Urinary bladder (tissue), 4 donors: ENCODE results near the gene PNPLA7. TPM values are rescaled to one million over a fixed set of nuclear protein-coding genes. Genes with fewer than 3 reads are reported as not detected.
"Not testable (repeated sequence)": the region's sequence is repeated elsewhere in the genome, so short reads cannot be mapped to it uniquely, and the experiment has no call there.

Experiments
- DNase-seq: peaks from one replicate; pipeline ENCODE4 v3.0.0-alpha.2; 2015; ENCODE audit errors: extremely low spot score
- H3K27ac ChIP-seq: one replicate; pipeline ENCODE4 v1.5.1; 2013; ENCODE audit warnings: low read depth, mild to moderate bottlenecking, moderate library complexity
- H3K36me3 ChIP-seq: one replicate; pipeline ENCODE4 v1.6.1; 2013; ENCODE audit warnings: mild to moderate bottlenecking, moderate library complexity; ENCODE audit not compliant: insufficient read depth
- H3K4me1 ChIP-seq: one replicate; pipeline ENCODE4 v1.6.1; 2013; ENCODE audit warnings: mild to moderate bottlenecking, moderate library complexity; ENCODE audit not compliant: insufficient read depth
- H3K4me3 ChIP-seq: one replicate; pipeline ENCODE4 v1.5.1; 2013; ENCODE audit warnings: low read depth, low read length
- WGBS: extraction: QIAGEN DNeasy Blood & Tissue Kit; methylation state at CpG from one replicate; pipeline ENCODE4 v1.1.7; 2013; 5-methylcytosine and 5-hydroxymethylcytosine counted together
- polyA plus RNA-seq: library from polyadenylated mRNA; stranded (reverse); fragments of 200-250 nt; gene quantifications from one replicate; pipeline ENCODE4 v1.2.3, GENCODE V29; 2013
- total RNA-seq: library from RNA; depleted of rRNA; stranded (reverse); fragments of >200 nt; gene quantifications from one replicate; pipeline ENCODE4 v1.2.3, GENCODE V29; 2014
- donor health status: healthy with polysubstance abuse.
- donor health status: healthy.

PNPLA7 gene
- total and polyA plus RNA-seq, 2 donors: 1.1 to 6.4 TPM

DNA sequence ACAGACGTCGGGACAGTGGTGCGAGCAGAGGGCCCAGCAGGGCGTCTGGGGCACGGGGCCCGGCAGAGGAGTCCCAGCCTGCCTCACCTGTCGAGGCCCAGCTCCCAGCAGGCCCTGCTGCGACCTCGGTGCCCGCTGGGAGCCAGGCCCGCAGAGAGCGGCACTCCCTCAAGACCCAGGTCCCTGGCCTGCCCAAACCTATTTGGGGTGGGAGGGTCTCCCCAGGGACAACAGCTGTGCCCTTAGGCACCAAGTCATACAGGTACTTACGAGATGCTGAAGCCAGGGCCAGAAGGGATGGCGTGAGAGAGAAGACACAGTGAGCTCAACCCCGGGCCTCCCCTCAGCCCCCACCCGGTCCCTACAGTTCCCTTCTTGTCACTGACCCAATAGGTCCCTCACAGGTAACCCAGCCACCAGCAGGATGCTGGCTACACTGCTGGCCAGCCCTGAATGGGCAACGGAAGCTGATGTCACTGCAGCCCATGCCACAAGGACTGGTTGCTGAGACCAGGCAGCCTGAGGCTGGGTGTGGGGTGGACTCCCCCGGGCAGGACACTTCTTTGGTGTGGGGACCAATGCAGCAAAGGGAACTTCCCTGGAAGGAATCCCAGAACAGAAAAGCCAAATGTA is 94.7 kb downstream of the PNPLA7 start:
- no peak overlapping the region for H3K4me3 ChIP-seq
- no peak for DNase-seq
- H3K4me1 ChIP-seq: no peaks in the 10 kb centered on the region
- H3K27ac ChIP-seq: no peak overlapping the region
- H3K36me3 ChIP-seq: no peaks in the 10 kb centered on the region
- 91% methylated on average over 18 of the region's 18 CpGs for WGBS

DNA sequence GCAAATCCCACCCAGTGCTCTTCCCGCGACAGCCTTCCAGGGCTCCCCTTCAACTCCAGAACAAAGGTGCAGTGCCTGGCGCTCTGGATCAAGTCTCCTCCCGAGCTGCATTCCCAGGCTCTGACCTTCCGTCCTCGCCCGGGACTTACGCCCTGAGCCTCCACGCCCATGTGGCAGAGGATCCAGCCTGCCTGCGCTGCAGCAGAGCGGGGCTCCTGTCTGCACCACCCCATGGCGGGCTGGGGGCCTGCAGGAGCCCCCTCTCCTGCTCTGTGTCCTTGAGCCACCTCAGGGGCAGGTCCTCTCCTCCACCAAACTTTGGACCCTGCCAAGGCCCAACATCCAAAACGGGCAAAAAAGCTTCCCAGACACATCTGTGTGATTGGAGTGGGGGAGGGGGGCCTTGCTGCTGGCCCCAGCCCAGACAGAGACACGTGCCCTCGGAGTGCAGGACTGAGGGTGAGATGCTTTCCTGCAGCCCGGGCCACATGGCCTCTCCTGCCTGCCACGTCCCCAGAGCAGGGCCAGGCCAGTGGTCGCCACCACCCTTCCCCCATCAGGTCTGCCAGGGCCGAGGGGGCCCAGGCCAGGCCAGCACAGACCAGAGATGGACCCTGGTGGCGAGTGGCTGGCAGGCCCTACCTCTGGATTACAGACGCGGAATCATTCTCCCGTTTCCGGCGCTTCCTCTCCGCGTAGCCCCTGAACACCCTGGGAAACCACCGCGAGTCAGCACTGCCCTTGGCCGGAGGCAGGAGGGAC is 95.4 kb downstream of the PNPLA7 start:
- no peaks in the 10 kb centered on the region for H3K36me3 ChIP-seq
- WGBS: 64% methylated on average over 30 of the region's 30 CpGs
- DNase-seq: no peak
- no peak overlapping the region for H3K27ac ChIP-seq
- H3K4me3 ChIP-seq: no peak overlapping the region
- H3K4me1 ChIP-seq: no peaks in the 10 kb centered on the region

DNA sequence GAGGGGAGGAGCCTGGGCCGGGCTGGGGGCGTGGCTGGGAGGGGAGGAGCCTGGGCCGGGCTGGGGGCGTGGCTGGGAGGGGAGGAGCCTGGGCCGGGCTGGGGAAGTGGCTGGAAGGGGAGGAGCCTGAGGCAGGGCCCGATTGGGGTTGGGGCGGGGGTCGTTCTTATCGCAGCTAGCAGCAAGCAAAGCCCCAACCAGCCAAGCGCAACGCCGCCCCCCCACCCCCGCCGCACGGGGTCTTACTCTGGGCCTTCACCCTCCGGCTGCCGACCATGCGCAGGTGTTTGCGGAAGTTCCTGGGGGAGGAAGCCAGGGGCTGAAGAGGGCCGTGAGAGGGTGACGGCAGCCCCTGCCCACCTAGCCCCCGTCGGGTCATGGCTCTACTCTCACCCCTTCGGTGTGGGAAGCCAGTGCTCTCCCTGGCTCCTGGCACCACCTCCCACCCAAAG is 96.0 kb downstream of the PNPLA7 start:
- Histone ChIP-seq H3K36me3 (no peaks in the 10 kb centered on the region), H3K4me1 (no peaks in the 10 kb centered on the region), H3K27ac (no peak overlapping the region), H3K4me3 (peak overlapping the region; percentile 24)
- DNase-seq: no peak
- 27% methylated on average over 22 of the region's 24 CpGs for WGBS

DNA sequence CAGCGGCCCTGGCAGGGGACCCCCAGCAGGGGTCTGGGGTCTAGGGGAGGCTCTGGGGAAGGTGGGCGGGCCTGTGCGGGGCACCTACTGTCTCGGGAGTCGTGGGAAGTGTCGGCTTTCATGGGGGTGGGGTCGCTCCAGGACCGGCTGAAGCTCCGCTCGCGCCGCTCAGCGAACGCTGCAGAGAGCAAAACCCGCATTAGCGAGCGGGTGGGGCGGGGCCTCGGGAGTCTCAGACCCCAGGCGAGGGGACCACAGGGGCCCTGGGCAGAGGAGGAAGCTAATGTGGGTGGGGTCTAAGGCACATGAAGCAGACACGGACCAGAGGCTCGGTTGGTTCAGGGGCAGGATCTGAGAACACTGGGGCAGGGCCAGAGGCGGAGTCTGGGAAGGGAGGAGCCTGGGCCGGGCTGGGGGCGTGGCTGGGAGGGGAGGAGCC is 96.5 kb downstream of the PNPLA7 start:
- 26% methylated on average over 25 of the region's 25 CpGs for WGBS
- Histone ChIP-seq H3K4me1 (no peaks in the 10 kb centered on the region), H3K27ac (no peak overlapping the region), H3K4me3 (peak overlapping the region; percentile 4), H3K36me3 (no peaks in the 10 kb centered on the region)
- DNase-seq: peak; percentile 64

DNA sequence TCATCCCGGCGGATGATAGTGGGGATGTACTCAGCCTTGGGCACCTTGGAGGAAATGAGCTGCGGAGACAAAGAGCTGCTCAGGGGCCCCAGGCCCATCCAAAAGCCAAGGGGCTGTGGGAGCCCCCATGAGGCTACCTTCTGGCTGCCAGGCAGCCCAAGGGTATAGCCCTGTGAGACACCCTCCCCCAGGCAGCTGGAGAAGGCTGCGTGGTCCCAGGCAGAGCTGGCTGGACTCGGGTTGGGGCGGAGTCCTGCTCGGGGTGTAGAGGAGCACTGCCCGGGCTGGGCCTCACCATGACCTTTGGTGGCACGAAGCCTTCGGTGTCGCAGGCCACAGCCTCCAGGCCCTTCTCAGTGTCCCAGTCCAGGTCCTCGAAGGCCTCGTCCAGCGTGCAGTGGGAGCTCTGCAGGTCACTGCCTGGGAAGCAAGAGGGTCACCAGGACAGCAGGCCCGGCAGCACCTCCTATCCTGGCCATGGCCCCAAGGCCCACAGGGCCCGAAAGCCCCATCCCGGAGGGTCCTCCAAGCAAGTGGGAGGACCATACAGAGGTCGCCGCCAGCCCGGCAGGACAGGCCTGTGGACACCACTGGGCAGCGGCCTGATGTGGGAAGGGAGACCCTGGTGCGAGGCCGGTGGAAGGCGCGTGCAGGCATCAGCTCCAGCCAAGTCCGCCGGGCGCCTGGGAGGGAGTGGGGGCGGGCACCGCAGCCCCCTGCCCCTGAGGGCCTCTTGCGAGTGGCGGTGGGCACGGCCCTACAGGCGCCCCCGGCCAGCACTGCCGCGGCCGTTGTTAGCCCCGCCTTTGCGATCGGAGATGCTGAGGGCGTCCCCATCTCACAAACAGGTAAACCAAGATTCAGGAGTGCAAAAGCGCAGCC is 97.2 kb downstream of the PNPLA7 start:
- no peak overlapping the region for H3K4me3 ChIP-seq
- H3K27ac ChIP-seq: no peak overlapping the region
- no peaks in the 10 kb centered on the region for H3K4me1 ChIP-seq
- no peak for DNase-seq
- H3K36me3 ChIP-seq: no peaks in the 10 kb centered on the region
- 86% methylated on average over 43 of the region's 43 CpGs for WGBS

DNA sequence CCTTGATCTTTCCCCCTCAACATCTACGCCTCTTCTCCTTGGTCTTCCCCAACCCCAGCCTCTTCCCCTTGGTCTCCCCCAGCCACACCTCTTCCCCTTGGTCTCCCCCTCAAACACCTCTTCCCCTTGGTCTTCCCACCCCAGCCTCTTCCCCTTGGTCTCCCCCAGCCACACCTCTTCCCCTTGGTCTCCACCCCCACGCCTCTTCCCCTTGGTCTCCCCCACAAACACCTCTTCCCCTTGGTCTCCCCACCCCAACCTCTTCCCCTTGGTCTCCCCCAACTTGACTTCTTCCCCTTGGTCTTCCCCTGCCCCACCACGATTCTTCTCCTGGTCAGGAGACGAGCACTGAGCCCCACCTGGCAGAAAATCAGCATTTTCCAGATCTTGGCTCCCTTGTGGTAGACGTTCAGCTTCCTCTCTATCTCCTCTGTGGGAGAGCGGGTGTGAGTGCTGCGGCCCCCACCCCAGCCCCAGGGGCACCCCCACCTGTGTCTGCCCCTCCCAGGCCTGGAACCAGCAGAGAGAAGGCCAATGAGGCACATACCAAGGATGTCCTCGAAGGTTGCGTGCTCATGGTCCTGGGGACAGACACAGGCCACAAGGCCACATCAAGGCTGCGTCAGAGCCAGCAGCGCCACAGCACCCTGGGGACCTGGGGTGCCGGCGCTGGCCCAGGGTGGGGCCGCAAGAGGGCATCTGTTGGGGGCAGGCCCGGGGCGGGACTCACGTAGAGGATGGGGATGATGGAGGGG is 98.0 kb downstream of the PNPLA7 start:
- DNase-seq: no peak
- 96% methylated on average over 17 of the region's 17 CpGs for WGBS
- no peaks in the 10 kb centered on the region for H3K36me3 ChIP-seq

DNA sequence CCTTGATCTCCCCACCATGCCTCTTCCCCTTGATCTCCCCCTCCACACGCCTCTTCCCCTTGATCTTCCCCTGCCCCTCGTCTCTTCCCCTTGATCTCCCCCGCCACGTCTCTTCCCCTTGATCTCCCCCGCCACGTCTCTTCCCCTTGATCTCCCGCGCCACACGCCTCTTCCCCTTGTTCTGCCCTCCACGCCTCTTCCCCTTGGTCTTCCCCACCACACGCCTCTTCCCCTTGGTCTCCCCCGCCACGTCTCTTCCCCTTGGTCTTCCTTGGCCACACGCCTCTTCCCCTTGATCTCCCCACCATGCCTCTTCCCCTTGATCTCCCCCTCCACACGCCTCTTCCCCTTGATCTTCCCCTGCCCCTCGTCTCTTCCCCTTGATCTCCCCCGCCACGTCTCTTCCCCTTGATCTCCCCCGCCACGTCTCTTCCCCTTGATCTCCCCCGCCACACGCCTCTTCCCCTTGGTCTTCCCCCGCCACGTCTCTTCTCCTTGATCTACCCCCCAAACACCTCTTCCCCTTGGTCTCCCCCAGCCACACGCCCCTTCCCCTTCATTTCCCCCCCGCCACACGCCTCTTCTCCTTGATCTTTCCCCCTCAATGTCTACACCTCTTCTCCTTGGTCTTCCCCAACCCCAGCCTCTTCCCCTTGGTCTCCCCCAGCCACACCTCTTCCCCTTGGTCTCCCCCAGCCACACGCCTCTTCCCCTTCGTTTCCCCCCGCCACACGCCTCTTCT is 98.8 kb downstream of the PNPLA7 start:
- H3K36me3 ChIP-seq, DNase-seq, H3K27ac ChIP-seq, H3K4me1 ChIP-seq, H3K4me3 ChIP-seq: not testable (repeated sequence)
- WGBS: 95% methylated on average over 18 of the region's 31 CpGs

More for the DNA sequence above, 98.0 kb downstream of the PNPLA7 start:
- Histone ChIP-seq H3K27ac (no peak overlapping the region), H3K4me3 (no peak overlapping the region), H3K4me1 (no peaks in the 10 kb centered on the region)

DNA sequence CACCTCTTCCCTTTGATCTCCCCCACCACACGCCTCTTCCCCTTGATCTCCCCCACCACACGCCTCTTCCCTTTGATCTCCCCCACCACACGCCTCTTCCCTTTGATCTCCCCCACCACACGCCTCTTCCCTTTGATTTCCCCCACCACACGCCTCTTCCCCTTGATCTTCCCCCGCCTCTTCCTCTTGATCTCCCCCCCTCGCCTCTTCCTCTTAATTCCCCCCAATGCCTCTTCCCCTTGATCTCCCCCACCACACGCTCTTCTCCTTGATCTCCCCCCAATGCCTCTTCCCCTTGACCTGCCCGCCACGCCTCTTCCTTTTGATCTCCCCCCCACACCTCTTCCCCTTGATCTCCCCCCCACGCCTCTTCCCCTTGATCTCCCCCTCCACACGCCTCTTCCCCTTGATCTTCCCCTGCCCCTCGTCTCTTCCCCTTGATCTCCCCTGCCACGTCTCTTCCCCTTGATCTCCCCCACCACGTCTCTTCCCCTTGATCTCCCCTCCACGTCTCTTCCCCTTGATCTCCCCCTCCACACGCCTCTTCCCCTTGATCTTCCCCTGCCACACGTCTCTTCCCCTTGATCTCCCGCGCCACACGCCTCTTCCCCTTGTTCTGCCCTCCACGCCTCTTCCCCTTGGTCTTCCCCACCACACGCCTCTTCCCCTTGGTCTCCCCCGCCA is 99.5 kb downstream of the PNPLA7 start:
- not testable (repeated sequence) for H3K27ac ChIP-seq, H3K4me3 ChIP-seq, DNase-seq, H3K36me3 ChIP-seq, H3K4me1 ChIP-seq
- 89% methylated on average over 22 of the region's 24 CpGs for WGBS

DNA sequence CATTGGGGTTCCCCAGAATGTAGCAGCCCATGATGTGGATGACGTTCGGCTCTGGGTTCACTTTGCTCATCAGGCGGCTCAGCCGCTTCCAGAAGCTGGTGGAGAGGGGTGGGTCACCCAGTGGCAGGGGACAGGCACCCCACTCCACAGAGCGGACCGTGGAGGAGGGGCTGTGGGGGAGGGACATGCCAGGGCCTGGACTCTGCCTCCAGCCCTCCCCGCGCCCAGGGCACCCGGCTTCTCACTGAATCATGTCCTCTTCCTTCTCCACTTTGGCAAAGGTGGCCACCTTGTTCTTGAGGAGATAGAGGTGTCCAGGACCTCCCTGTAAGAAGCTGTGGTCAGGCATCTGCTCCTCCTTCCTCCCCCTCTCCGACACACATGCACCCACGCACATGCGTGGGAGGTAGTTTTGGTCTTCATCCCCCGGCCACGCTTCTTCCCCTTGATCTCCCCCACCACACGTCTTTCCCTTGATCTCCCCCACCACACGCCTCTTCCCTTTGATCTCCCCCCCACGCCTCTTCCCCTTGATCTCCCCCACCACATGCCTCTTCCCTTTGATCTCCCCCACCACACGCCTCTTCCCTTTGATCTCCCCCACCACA is 100.2 kb downstream of the PNPLA7 start:
- Histone ChIP-seq H3K27ac (no peak overlapping the region), H3K4me3 (no peak overlapping the region), H3K4me1 (no peaks in the 10 kb centered on the region), H3K36me3 (no peaks in the 10 kb centered on the region)
- no peak for DNase-seq
- 86% methylated on average over 18 of the region's 18 CpGs for WGBS

DNA sequence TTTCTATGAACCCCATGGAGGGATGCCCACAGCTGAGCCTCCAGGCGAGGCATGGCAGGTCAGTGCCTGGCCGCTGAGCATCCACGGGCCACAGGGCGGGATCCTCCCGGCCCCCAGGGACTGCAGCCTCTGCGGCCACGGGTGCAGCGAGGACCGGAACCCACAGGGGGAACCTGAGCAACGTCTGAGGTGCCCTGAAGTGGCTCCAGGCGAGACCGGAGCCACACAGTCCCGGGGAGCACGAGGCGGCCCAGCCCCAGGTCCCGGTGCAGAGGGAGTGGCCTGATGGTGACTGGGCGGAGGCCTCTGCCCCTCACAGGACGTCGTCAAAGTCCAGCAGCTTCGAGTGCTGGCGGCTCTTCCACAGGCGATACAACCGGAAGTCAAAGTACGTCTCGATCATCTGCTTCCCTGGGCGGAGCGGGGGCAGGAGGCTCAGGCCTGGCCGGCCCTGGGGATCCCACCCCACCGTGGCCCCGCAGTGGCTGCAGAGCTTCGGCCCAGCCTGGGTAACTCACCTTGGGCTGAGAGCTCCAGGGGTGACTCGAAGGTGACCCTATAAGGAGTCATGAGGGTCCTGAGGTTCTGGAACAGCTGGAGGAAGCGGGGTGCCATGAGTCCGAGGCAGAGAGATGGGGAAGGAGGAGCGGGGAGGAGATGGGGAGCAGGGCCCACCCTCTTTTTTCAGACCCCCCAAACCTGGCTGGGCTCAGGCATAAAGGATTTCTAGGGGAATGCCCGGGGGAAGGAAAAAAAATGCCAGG is 100.9 kb downstream of the PNPLA7 start:
- 86% methylated on average over 36 of the region's 36 CpGs for WGBS
- H3K4me1 ChIP-seq: no peaks in the 10 kb centered on the region
- no peaks in the 10 kb centered on the region for H3K36me3 ChIP-seq
- no peak overlapping the region for H3K4me3 ChIP-seq
- H3K27ac ChIP-seq: no peak overlapping the region
- no peak for DNase-seq

DNA sequence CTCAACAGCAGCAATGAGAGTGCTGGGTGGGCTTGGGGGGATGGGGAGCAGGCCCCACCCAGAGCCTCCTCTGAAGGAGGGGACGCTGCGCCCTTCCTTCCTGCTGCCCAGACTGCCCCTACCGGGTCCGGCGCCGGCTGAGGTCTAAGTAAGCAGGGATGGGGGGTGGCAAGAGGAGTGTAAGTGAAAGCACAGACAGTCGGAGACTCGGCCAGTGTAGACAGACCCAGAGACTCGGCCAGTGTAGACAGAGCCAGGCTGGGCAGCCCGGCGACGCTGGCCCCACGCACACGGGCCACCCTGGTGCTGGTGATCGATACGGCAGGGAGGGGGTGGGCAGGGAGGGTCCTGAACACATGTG is 101.6 kb downstream of the PNPLA7 start:
- Histone ChIP-seq H3K36me3 (no peaks in the 10 kb centered on the region), H3K4me1 (no peaks in the 10 kb centered on the region), H3K4me3 (no peak overlapping the region), H3K27ac (no peak overlapping the region)
- 90% methylated on average over 16 of the region's 16 CpGs for WGBS
- no peak for DNase-seq
